ENCODE measurements around the gene DIP2C.

Gene DIP2C

GRCh38 chr10:575402-576129 lies 113.9 kb downstream of the DIP2C start:
- no peak for DNase-seq (ENCODE audit: low read depth)

- DNase-seq (ENCODE audit: low read depth), result no peak
Observed at GRCh38 chr10:572696-573095, 116.8 kb downstream of the DIP2C start.

DNA sequence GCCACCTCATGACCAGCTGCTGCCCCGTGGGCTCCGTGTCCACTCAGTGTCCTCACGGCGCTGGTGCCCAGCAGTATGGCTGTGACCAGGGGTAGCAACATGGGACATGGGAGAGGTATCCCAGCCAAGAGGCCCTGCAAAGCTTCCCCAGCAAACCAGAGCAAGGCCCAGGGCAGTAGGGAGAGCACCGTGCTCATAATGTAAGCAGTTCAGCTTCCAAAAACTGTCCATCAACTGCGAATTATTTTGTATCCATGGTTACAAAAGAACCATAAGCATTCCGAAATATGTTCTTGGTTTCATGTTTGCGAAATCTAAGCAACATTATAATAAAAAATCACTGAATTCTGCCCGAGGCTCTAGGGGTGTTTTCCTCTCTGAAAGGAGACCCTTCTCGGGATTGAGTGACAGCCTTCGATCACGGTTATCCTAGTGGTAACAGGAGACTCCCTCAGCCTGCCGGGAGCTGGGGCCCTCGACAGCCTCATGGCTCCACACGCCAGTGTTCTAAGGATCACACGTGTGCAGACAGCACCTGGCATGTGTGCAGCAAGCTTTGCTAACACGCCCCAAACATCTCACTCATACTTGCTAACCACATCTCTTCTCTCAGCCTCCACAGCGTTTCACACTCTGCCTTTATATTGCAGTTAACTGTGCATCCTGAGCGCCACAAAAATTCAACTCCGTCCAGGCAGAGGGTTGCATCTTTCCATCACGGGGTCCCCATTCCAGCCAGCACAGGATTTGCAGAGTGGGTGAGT lies 117.6 kb downstream of the DIP2C start:
- DNase-seq (ENCODE audit: low read depth), result no peak

DNA sequence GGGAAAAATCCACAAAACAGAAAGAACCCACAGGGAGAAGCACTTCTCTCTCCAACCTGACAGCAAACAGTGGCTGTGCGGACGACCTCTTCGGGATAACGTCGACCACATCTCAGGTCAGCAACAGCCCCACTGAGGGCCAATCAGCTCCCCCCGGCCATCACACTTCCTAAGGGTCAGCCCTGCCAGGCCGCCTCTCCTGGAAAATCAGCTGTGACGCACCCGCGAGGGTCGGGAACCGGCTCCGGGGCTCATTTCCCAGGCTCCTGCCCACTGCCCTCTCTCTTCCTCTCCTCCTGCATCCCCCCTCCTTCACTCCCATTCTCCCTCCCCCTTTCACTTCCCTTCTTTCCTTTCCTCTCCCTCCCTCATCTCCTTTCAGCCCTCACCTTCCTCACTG lies 118.3 kb downstream of the DIP2C start:
- DNase-seq (ENCODE audit: low read depth), result no peak

DNA sequence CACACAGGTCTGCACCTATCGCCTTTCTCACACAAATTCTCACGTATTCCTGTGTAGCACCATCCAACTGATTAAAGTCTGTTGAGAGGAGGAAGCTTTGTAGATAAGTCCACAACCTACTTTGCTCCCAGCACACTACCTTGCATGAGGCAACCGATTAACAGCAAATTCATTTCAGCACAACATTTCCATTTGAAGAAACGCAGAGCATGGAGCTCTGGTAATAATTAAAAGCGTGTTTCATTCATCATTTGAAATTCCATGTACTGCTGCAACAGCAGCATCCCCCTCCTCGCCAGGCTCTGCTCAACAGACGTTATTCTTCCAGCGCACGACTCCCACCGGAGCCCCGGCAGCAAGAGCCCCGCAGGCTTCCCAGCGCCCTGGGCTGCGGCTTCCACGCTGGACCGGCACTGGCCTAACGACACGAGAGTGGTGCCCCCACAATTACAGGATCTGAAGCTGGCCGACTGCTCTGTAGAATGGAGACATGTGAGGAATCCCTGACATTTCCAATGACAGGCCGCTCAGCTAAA lies 118.8 kb downstream of the DIP2C start:
- no peak for DNase-seq (ENCODE audit: low read depth)

- no peak for DNase-seq (ENCODE audit: low read depth)
Observed at GRCh38 chr10:569961-570627, 119.4 kb downstream of the DIP2C start.

- DNase-seq (ENCODE audit: low read depth), result no peak
Observed at GRCh38 chr10:568848-569247, 120.6 kb downstream of the DIP2C start.

DNA sequence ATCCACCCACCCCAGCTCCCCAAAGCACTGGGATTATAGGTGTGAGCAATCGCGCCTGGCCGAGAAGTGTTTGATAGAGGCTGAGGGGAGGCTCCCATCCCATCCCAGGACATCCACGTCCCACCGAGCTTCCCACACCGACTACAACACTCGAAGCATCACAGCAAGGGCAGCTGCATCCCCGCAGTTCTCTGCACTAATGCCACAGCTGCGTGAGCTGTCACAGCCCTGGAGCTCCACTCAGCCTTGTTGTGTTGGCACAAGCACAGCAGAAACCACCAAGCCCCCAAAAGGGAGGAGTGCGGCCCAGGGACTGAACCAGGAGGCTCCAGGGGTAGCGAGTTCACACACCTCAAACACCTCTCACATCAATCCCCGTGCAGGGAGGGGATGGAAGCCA lies 121.6 kb downstream of the DIP2C start:
- DNase-seq (ENCODE audit: low read depth), result no peak

GRCh38 chr10:566241-566885 lies 123.1 kb downstream of the DIP2C start:
- DNase-seq (ENCODE audit: low read depth), result no peak

DNA sequence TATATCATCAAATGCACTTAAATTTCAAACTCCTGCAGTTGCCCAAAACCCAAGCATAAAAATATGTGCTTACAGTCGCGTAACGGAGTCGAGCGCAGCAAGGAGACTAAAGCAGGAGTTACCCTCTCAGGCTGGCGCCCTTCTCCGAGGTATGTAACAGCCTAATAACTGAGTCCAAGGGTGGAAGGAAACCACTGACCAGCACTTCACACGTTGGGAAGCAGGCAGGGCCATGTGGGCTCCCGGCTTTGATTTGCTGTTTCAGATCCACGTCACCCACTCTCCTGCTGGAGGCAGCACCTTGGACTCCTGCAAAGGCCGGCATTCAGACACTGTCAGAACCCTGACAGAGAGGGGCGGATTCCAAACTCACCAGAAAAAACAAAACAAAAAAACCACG lies 123.8 kb downstream of the DIP2C start:
- DNase-seq (ENCODE audit: low read depth), result no peak

DNA sequence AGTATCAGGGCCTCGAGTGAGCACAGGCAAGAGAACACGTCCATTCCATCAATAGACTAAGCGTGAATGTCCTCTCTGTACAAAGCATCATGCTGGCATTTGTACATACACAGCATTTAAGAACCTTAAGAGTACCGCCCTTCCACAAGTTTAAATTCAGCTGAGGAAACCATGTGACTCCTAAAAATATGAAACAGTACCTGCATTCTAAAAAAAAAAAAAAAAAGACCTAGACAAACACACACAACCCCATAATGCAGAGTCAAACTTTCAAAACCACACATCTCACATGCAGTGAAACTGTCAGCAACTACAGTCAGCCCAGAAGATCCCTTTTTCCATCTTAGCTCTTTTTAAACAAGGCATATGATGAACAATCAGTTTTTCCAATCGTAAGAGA lies 124.3 kb downstream of the DIP2C start:
- no peak for DNase-seq (ENCODE audit: low read depth)

- no peak for DNase-seq (ENCODE audit: low read depth)
Observed at GRCh38 chr10:563827-564226, 125.6 kb downstream of the DIP2C start.

DNA sequence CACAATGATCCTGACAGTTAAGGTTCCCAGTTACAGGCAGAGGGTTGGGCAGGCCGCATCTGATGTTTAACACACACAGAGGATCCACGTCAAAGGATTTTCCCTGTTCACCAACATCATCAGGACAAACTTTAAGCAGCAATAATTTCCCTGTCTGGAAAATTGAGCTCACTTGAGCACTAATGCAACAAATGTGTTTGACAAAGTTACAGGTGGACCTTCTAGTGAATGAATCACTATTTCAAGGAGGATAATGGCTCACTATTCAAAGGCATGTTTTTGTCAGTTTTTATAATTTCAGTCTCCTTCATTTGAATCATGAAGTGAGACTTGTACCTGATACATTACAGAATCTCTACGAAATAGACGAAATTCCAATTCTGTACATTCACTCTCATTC lies 127.3 kb downstream of the DIP2C start:
- no peak for DNase-seq (ENCODE audit: low read depth)

DNA sequence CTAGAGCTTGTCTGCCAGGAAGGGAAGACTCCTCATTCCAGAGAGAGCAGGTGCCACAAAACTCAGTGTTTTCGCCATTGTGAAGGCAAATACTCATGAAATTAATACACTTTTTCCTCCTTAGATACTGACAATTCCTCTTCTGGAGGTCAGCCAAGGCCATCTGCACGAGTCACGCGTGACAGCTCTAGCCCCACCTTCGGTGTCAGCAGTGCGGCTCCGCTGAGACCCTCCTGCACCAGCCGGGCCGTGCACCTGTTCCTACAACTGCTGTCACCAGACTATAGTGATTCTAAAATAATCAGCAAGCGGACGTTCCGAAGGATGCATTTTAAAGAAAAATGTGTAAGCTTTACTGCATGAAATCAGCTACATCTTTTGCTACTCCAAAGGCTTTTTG lies 127.7 kb downstream of the DIP2C start:
- DNase-seq (ENCODE audit: low read depth), result no peak

DNA sequence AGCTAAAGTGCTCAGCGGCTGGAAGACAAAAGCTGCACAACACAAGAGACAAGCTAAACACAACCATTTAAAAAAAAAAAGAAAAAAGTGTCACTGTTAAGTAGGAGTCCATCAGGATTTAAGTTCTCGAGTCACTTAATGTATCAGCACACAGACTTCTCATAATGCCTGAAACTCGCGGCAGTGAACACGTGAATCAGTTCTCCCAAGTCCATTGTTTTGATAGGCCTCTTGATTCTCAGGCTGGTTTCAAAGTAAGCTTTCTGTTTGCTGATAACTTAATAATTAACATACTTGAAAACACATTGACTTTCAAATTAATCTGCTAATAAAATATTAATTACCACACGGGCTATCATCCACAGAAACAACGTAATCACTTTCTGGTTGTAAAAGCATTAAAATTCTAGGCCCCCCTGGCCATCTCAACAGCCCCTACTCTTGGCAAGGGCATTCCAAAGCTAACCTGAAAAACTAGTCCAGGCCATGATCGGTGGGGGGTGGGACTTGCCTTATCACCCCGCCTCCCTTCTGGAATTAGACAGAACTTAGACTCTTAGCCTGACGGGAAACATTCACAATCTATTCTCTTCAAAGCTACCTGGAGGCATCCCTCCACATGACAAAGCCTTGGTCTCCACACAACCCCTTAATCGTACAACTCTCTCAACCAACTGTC lies 129.0 kb downstream of the DIP2C start:
- no peak for DNase-seq (ENCODE audit: low read depth)

DNA sequence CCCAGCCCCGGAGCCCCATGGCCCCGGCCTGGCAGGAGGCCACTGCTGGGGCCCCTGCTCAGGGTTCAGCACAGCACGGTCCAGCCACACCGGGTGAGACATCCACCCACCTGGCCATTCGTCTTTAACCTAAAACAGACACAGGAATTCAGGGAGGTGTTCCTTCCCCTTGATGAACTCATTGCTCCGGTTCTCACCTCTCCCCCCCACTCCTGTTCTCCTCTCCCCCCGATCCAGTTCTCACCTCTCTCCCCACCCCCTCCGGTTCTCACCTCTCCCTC lies 129.8 kb downstream of the DIP2C start:
- DNase-seq (ENCODE audit: low read depth), result no peak

DNA sequence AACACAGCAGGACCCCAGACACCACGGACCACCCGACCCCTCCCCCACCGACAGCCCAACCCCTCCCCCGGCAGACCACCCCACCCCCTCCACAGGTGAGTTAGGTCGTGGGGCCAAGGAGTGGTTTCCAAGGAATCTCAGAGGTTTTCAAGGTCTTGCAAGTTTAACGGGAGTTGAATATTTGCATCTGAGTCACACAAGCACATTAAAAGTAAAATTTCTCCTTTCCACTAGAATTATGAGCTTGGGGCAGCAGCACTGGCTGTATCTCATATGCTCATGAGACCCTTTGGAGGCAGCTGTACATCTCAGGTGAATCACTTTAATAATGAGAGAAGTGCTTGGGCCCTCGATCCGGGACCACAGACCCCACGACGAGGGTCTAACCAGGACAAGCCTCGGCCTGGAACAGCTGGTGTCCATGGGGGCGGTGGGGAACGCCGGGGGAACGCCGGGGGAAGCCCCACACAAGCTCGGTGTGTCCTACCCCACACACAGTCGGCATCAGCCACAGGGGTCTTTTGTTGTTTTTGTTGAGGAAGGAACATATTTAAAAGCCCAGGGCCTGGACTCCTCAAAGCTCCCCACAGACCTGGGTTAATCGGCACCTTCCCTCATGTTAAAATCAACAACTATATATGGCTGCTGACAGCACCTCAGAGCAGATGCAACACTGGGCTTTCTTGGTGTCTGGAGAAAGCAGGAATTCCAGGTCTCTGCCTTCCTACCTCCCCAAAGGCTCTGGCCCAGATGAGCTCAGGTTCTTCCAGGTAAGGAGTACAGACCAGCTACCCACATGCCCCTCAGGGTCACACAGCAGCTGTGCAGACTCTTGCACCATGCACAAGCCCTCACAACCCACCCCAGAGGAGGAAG lies 130.3 kb downstream of the DIP2C start:
- DNase-seq (ENCODE audit: low read depth), result no peak

DNA sequence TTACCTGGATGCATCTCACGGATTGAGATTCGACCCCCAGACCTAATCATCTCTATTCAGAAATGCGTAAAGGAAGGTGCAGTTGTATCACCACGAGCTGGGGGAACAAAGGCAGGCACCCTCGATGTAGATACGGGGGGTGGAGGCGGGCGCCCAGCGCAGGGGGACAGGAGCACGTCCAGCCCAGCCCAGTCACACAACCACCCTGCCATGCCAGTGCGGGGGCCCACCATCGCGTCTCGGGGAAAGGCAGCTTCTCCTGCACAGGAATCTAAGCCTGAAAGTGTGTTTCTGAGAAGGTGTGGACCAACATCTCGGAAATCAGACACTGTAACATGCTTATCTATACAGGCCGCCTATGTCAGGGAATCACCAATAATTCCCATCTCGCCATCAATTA lies 131.1 kb downstream of the DIP2C start:
- no peak for DNase-seq (ENCODE audit: low read depth)

- DNase-seq (ENCODE audit: low read depth), result no peak
Observed at GRCh38 chr10:557792-558328, 131.6 kb downstream of the DIP2C start.

DNA sequence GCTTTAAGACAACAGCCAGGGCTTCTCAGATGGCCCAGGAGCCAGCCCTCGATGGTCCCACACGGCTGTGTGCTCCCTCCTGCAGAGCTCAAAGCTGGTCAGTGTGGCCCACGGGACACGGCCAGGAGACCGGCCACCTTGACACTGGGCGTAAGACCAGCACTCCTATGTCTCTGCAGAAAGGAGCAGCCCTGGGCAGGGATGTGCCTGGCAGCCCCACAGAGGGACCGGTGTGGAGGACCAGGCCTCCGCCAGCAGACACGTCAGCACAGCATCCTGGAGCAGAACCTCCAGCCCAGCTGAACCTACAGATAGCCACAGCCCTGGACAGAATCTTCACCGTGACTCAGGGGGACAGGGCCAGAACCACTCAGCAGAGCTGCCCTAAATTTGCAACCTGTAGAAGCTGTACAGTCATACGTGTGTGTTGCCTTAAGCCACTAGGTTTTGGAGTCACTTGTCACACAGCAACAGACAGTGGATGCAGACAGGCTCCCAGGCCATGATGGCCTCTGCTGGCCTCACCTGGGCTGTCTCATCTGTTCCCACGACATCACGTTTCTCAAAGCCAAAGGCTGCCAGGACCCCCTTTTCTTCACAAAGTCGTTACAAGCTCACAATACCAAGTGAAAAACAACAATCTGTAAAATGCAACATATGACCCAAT lies 132.4 kb downstream of the DIP2C start:
- no peak for DNase-seq (ENCODE audit: low read depth)

Data from HS-27A (cell line).